ENCODE results near the gene SLC7A14. TPM values are rescaled to one million over a fixed set of nuclear protein-coding genes. Genes with fewer than 3 reads are reported as not detected.

SLC7A14 gene
- total RNA-seq, 5 donors from 2014 or later (not counting 1 experiment from before 2014, with no cell fraction given): not detected

- POLR2A ChIA-PET: no interaction called here
- Histone ChIP-seq H3K4me1 (ENCODE audit: control insufficient read depth in 1 of 2, extremely low read depth in 1 of 2, insufficient read depth in 2 of 2, low read length in 2 of 2) (no peaks in the 10 kb centered on the region), H3K36me3 (ENCODE audit: control insufficient read depth in 2 of 2, extremely low read depth in 1 of 2, insufficient read depth in 1 of 2, low read length in 1 of 2) (no peaks in the 10 kb centered on the region), H3K27me3 (replicated peaks in 1 of 2; ENCODE audit: control insufficient read depth in 2 of 2, extremely low read depth in 1 of 2, insufficient read depth in 2 of 2, low read length in 1 of 2) (no peaks in the 10 kb centered on the region), H3K27ac (ENCODE audit: low read length) (no peak overlapping the region), H3K9me3 (no peaks in the 10 kb centered on the region), H3K4me3 (ENCODE audit: control insufficient read depth in 1 of 2, extremely low read depth in 1 of 2, low read length in 1 of 2) (no peak overlapping the region)
- Mint-ChIP-seq H3K27ac (no peak overlapping the region), H3K4me3 (no peak overlapping the region), H3K9me3 (no peaks in the 10 kb centered on the region), H3K36me3 (no peaks in the 10 kb centered on the region), H3K27me3 (no peaks in the 10 kb centered on the region), H3K4me1 (no peaks in the 10 kb centered on the region)
- ATAC-seq (replicated peaks in 1 of 4) (no peak), DNase-seq (no peak)
- CTCF ChIA-PET: no interaction called here
Measured at GRCh38 chr3:170524073-170524472, 61.8 kb downstream of the SLC7A14 start.

GRCh38 chr3:170523248-170523647 is 62.6 kb downstream of the SLC7A14 start:
- 10% methylated on average over 2 of the region's 2 CpGs for WGBS (ENCODE audit: insufficient coverage)
- CTCF ChIA-PET: no interaction called here
- POLR2A ChIA-PET: no interaction called here

DNA sequence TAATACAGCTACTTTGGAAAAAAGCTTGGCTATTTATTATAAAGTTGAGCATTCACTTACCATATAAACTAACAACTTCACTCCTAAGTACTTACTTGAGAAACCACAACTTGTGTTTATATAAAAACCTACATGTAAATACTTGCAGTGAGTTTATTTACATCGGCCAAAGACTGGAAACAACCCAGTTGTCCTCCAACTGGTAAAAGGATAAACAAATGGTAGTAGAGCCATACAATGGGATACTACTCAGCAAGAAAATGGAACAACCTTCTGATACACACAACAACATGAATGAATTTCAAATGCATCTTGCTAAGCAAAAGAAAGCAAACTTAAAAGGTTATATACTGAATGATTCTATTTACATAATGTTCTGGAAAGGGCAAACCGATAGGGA is 63.7 kb downstream of the SLC7A14 start:
- Histone ChIP-seq H3K4me1 (ENCODE audit: control insufficient read depth in 1 of 2, extremely low read depth in 1 of 2, insufficient read depth in 2 of 2, low read length in 2 of 2) (no peaks in the 10 kb centered on the region), H3K4me3 (ENCODE audit: control insufficient read depth in 1 of 2, extremely low read depth in 1 of 2, low read length in 1 of 2) (no peak overlapping the region), H3K9me3 (no peaks in the 10 kb centered on the region), H3K27me3 (replicated peaks in 1 of 2; ENCODE audit: control insufficient read depth in 2 of 2, extremely low read depth in 1 of 2, insufficient read depth in 2 of 2, low read length in 1 of 2) (no peaks in the 10 kb centered on the region), H3K27ac (ENCODE audit: low read length) (no peak overlapping the region), H3K36me3 (ENCODE audit: control insufficient read depth in 2 of 2, extremely low read depth in 1 of 2, insufficient read depth in 1 of 2, low read length in 1 of 2) (no peaks in the 10 kb centered on the region)
- ATAC-seq (replicated peaks in 1 of 4) (no peak), DNase-seq (no peak)
- Mint-ChIP-seq H3K27ac (no peak overlapping the region), H3K4me1 (no peaks in the 10 kb centered on the region), H3K9me3 (no peaks in the 10 kb centered on the region), H3K27me3 (peaks cover 3 to 17% of the 10 kb centered on the region in 2 donors), H3K4me3 (no peak overlapping the region), H3K36me3 (no peaks in the 10 kb centered on the region)
- CTCF ChIA-PET: no interaction called here
- POLR2A ChIA-PET: no interaction called here
- no CpG with 5 or more reads among the region's 2 CpGs for WGBS (ENCODE audit: insufficient coverage)

More at GRCh38 chr3:170523248-170523647, 62.6 kb downstream of the SLC7A14 start:
- H3K9me3 Mint-ChIP-seq: no peaks in the 10 kb centered on the region
- no peak for DNase-seq
- peaks cover 0 to 6% of the 10 kb centered on the region in 2 donors for H3K27me3 Mint-ChIP-seq
- no peak for ATAC-seq (replicated peaks in 1 of 4)
- Histone ChIP-seq H3K27me3 (replicated peaks in 1 of 2; ENCODE audit: control insufficient read depth in 2 of 2, extremely low read depth in 1 of 2, insufficient read depth in 2 of 2, low read length in 1 of 2) (no peaks in the 10 kb centered on the region), H3K27ac (ENCODE audit: low read length) (no peak overlapping the region), H3K9me3 (no peaks in the 10 kb centered on the region), H3K36me3 (ENCODE audit: control insufficient read depth in 2 of 2, extremely low read depth in 1 of 2, insufficient read depth in 1 of 2, low read length in 1 of 2) (no peaks in the 10 kb centered on the region), H3K4me1 (ENCODE audit: control insufficient read depth in 1 of 2, extremely low read depth in 1 of 2, insufficient read depth in 2 of 2, low read length in 2 of 2) (no peaks in the 10 kb centered on the region), H3K4me3 (ENCODE audit: control insufficient read depth in 1 of 2, extremely low read depth in 1 of 2, low read length in 1 of 2) (no peak overlapping the region)
- H3K36me3 Mint-ChIP-seq: no peaks in the 10 kb centered on the region
- H3K4me3 Mint-ChIP-seq: no peak overlapping the region
- H3K27ac Mint-ChIP-seq: no peak overlapping the region
- no peaks in the 10 kb centered on the region for H3K4me1 Mint-ChIP-seq

DNA sequence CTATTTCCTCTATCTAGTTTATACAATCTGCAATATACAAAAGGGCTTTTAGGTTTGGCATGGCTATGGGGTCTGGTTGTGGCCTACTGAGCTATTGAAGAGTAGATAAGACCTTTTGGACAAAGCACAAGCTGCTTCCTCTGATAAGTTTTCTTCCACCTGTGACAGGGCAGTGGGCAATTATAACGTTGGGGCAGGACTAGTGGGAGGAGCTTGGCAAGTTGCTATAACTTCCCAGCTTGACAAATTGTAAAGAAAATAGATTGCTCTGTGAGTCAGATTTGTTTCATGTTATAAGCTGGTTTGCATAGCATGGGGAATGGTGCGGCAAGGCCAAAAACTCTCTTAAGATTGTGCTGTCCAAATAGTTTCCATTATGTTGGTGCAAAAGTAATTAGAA is 64.9 kb downstream of the SLC7A14 start:
- Histone ChIP-seq H3K4me3 (ENCODE audit: control insufficient read depth in 1 of 2, extremely low read depth in 1 of 2, low read length in 1 of 2) (no peak overlapping the region), H3K4me1 (ENCODE audit: control insufficient read depth in 1 of 2, extremely low read depth in 1 of 2, insufficient read depth in 2 of 2, low read length in 2 of 2) (no peaks in the 10 kb centered on the region), H3K27ac (ENCODE audit: low read length) (no peak overlapping the region), H3K27me3 (replicated peaks in 1 of 2; ENCODE audit: control insufficient read depth in 2 of 2, extremely low read depth in 1 of 2, insufficient read depth in 2 of 2, low read length in 1 of 2) (no peaks in the 10 kb centered on the region), H3K36me3 (ENCODE audit: control insufficient read depth in 2 of 2, extremely low read depth in 1 of 2, insufficient read depth in 1 of 2, low read length in 1 of 2) (no peaks in the 10 kb centered on the region), H3K9me3 (no peaks in the 10 kb centered on the region)
- no peak overlapping the region for H3K4me3 Mint-ChIP-seq
- 0% methylated on average over 1 of the region's 2 CpGs for WGBS (ENCODE audit: insufficient coverage)
- ATAC-seq (replicated peaks in 1 of 4): no peak
- no peak overlapping the region for H3K27ac Mint-ChIP-seq
- ChIA-PET CTCF (interaction anchor here in 1 of 2 donors (0.6 kb wide), 1 partner anchor 66 kb away, joined by 5 read pairs; no protein-coding TSS in a partner anchor), POLR2A (no interaction called here)
- no peaks in the 10 kb centered on the region for H3K36me3 Mint-ChIP-seq
- no peak for DNase-seq
- no peaks in the 10 kb centered on the region for H3K4me1 Mint-ChIP-seq
- no peaks in the 10 kb centered on the region for H3K9me3 Mint-ChIP-seq
- peaks cover 3 to 20% of the 10 kb centered on the region in 2 donors for H3K27me3 Mint-ChIP-seq

GRCh38 chr3:170517242-170517945 is 68.5 kb downstream of the SLC7A14 start:
- Mint-ChIP-seq H3K27me3 (peaks cover 9 to 23% of the 10 kb centered on the region in 2 donors), H3K4me3 (no peak overlapping the region), H3K36me3 (no peaks in the 10 kb centered on the region), H3K9me3 (no peaks in the 10 kb centered on the region), H3K27ac (no peak overlapping the region), H3K4me1 (no peaks in the 10 kb centered on the region)
- WGBS (ENCODE audit: insufficient coverage): 20% methylated on average over 1 of the region's 3 CpGs
- H3K36me3 ChIP-seq (ENCODE audit: control insufficient read depth in 2 of 2, extremely low read depth in 1 of 2, insufficient read depth in 1 of 2, low read length in 1 of 2): no peaks in the 10 kb centered on the region
- DNase-seq (no peak), ATAC-seq (replicated peaks in 1 of 4) (no peak)
- H3K4me1 ChIP-seq (ENCODE audit: control insufficient read depth in 1 of 2, extremely low read depth in 1 of 2, insufficient read depth in 2 of 2, low read length in 2 of 2): no peaks in the 10 kb centered on the region
- no peak overlapping the region for H3K4me3 ChIP-seq (ENCODE audit: control insufficient read depth in 1 of 2, extremely low read depth in 1 of 2, low read length in 1 of 2)
- H3K9me3 ChIP-seq: no peaks in the 10 kb centered on the region
- CTCF ChIA-PET: no interaction called here
- H3K27me3 ChIP-seq (replicated peaks in 1 of 2; ENCODE audit: control insufficient read depth in 2 of 2, extremely low read depth in 1 of 2, insufficient read depth in 2 of 2, low read length in 1 of 2): peaks cover 0 to 7% of the 10 kb centered on the region in 2 experiments
- no peak overlapping the region for H3K27ac ChIP-seq (ENCODE audit: low read length)
- POLR2A ChIA-PET: no interaction called here

GRCh38 chr3:170513642-170514041 is 72.2 kb downstream of the SLC7A14 start:
- Mint-ChIP-seq H3K27me3 (peaks cover 20 to 29% of the 10 kb centered on the region in 2 donors), H3K4me3 (no peak overlapping the region), H3K27ac (no peak overlapping the region), H3K9me3 (no peaks in the 10 kb centered on the region), H3K4me1 (no peaks in the 10 kb centered on the region), H3K36me3 (no peaks in the 10 kb centered on the region)
- Histone ChIP-seq H3K36me3 (ENCODE audit: control insufficient read depth in 2 of 2, extremely low read depth in 1 of 2, insufficient read depth in 1 of 2, low read length in 1 of 2) (no peaks in the 10 kb centered on the region), H3K4me1 (ENCODE audit: control insufficient read depth in 1 of 2, extremely low read depth in 1 of 2, insufficient read depth in 2 of 2, low read length in 2 of 2) (no peaks in the 10 kb centered on the region), H3K27me3 (replicated peaks in 1 of 2; ENCODE audit: control insufficient read depth in 2 of 2, extremely low read depth in 1 of 2, insufficient read depth in 2 of 2, low read length in 1 of 2) (peaks cover 0 to 7% of the 10 kb centered on the region in 2 experiments), H3K4me3 (ENCODE audit: control insufficient read depth in 1 of 2, extremely low read depth in 1 of 2, low read length in 1 of 2) (no peak overlapping the region), H3K27ac (ENCODE audit: low read length) (no peak overlapping the region), H3K9me3 (no peaks in the 10 kb centered on the region)
- DNase-seq: no peak
- no peak for ATAC-seq (replicated peaks in 1 of 4)
- ChIA-PET CTCF (interaction anchor here in 1 of 2 donors (0.6 kb wide), 1 partner anchor 187 kb away, joined by 12 read pairs; no protein-coding TSS in a partner anchor), POLR2A (no interaction called here)
- WGBS (ENCODE audit: insufficient coverage): no CpG with 5 or more reads among the region's 2 CpGs

GRCh38 chr3:170511371-170511770 is 74.5 kb downstream of the SLC7A14 start:
- H3K9me3 ChIP-seq: no peaks in the 10 kb centered on the region
- Mint-ChIP-seq H3K4me1 (no peaks in the 10 kb centered on the region), H3K4me3 (no peak overlapping the region), H3K36me3 (no peaks in the 10 kb centered on the region), H3K9me3 (no peaks in the 10 kb centered on the region), H3K27me3 (peaks cover 24% of the 10 kb centered on the region in 2 donors), H3K27ac (no peak overlapping the region)
- 81% methylated on average over 3 of the region's 4 CpGs for WGBS (ENCODE audit: insufficient coverage)
- DNase-seq (no peak), ATAC-seq (replicated peaks in 1 of 4) (no peak)
- ChIA-PET POLR2A (no interaction called here), CTCF (no interaction called here)
- H3K27me3 ChIP-seq (replicated peaks in 1 of 2; ENCODE audit: control insufficient read depth in 2 of 2, extremely low read depth in 1 of 2, insufficient read depth in 2 of 2, low read length in 1 of 2): peaks cover 0 to 7% of the 10 kb centered on the region in 2 experiments
- H3K4me3 ChIP-seq (ENCODE audit: control insufficient read depth in 1 of 2, extremely low read depth in 1 of 2, low read length in 1 of 2): no peak overlapping the region
- no peak overlapping the region for H3K27ac ChIP-seq (ENCODE audit: low read length)
- H3K4me1 ChIP-seq (ENCODE audit: control insufficient read depth in 1 of 2, extremely low read depth in 1 of 2, insufficient read depth in 2 of 2, low read length in 2 of 2): no peaks in the 10 kb centered on the region
- H3K36me3 ChIP-seq (ENCODE audit: control insufficient read depth in 2 of 2, extremely low read depth in 1 of 2, insufficient read depth in 1 of 2, low read length in 1 of 2): no peaks in the 10 kb centered on the region
